NCI-H69 (cell line): ENCODE data around the gene EMCN.
A peak's percentile ranks its signal among the peaks of the same experiment; 100 is the strongest.
"Not testable (repeated sequence)": the region's sequence is repeated elsewhere in the genome, so short reads cannot be mapped to it uniquely, and the experiment has no call there.

ENCODE experiments used
- DNase-seq: peaks from one replicate; lab custom pipeline; 2025; lab: John Stamatoyannopoulos, UW

EMCN gene

GRCh38 chr4:100517864-100518341 lies at the start of gene EMCN:
EMCN (minus strand) TSS chr4:100518022; CDS start chr4:100517914, 108 bp downstream.
- no peak for DNase-seq

- DNase-seq, result no peak
Observed at GRCh38 chr4:100566396-100566795, 48.6 kb upstream of the EMCN start.

GRCh38 chr4:100557306-100557705 lies 39.5 kb upstream of the EMCN start:
- DNase-seq, result no peak

GRCh38 chr4:100555611-100556337 lies 38.0 kb upstream of the EMCN start:
- DNase-seq, result no peak

GRCh38 chr4:100548200-100548560 lies 30.4 kb upstream of the EMCN start:
- no peak for DNase-seq

- no peak for DNase-seq
Observed at GRCh38 chr4:100547541-100548199, 29.8 kb upstream of the EMCN start.

GRCh38 chr4:100545427-100545826 lies 27.6 kb upstream of the EMCN start:
- no peak for DNase-seq

- DNase-seq, result no peak
Observed at GRCh38 chr4:100540131-100540530, 22.3 kb upstream of the EMCN start.

- no peak for DNase-seq
Observed at GRCh38 chr4:100539706-100540105, 21.9 kb upstream of the EMCN start.

GRCh38 chr4:100533741-100534140 lies 15.9 kb upstream of the EMCN start:
- no peak for DNase-seq

- DNase-seq, result not testable (repeated sequence)
Observed at GRCh38 chr4:100530161-100530560, 12.3 kb upstream of the EMCN start.

GRCh38 chr4:100525686-100526085 lies 7.9 kb upstream of the EMCN start:
- no peak for DNase-seq

GRCh38 chr4:100519205-100519604 lies 1.4 kb upstream of the EMCN start:
- no peak for DNase-seq

GRCh38 chr4:100516225-100516624 lies 1.6 kb downstream of the EMCN start:
- no peak for DNase-seq

- peak; percentile 16 for DNase-seq
Observed at GRCh38 chr4:100511896-100512295, 5.9 kb downstream of the EMCN start.

GRCh38 chr4:100510551-100510950 lies 7.3 kb downstream of the EMCN start:
- no peak for DNase-seq

- no peak for DNase-seq
Observed at GRCh38 chr4:100509386-100509785, 8.4 kb downstream of the EMCN start.

GRCh38 chr4:100508691-100509090 lies 9.1 kb downstream of the EMCN start:
- DNase-seq, result no peak

GRCh38 chr4:100504086-100504874 lies 13.5 kb downstream of the EMCN start:
- no peak for DNase-seq

GRCh38 chr4:100497791-100498190 lies 20.0 kb downstream of the EMCN start:
- DNase-seq, result no peak

GRCh38 chr4:100495074-100495473 lies 22.7 kb downstream of the EMCN start:
- DNase-seq, result no peak

GRCh38 chr4:100494166-100494565 lies 23.7 kb downstream of the EMCN start:
- DNase-seq, result no peak

- DNase-seq, result no peak
Observed at GRCh38 chr4:100493756-100494155, 24.1 kb downstream of the EMCN start.
